ENCODE measurements around the gene SLC25A46.

DNA sequence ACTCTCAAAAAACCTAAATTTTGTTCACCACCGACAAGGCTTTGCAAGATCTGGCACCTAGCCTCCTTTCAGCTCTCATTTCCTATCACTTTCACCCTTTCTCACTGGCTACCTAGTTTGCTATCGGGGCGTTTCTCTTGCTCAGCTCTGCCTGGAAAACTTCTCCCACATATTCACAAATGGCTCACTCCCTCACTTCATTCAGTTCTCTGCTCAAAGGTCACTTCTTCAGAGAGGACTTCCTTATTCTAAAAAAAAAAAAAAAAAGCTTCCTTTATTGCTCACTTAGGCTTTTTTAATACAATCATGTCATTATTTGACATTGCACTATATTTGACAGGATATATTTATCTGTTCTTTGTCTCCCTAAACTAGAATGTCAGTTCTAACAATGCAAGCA, 2.1 kb upstream of the SLC25A46 start:
- TF ChIP-seq, protein P1, sequence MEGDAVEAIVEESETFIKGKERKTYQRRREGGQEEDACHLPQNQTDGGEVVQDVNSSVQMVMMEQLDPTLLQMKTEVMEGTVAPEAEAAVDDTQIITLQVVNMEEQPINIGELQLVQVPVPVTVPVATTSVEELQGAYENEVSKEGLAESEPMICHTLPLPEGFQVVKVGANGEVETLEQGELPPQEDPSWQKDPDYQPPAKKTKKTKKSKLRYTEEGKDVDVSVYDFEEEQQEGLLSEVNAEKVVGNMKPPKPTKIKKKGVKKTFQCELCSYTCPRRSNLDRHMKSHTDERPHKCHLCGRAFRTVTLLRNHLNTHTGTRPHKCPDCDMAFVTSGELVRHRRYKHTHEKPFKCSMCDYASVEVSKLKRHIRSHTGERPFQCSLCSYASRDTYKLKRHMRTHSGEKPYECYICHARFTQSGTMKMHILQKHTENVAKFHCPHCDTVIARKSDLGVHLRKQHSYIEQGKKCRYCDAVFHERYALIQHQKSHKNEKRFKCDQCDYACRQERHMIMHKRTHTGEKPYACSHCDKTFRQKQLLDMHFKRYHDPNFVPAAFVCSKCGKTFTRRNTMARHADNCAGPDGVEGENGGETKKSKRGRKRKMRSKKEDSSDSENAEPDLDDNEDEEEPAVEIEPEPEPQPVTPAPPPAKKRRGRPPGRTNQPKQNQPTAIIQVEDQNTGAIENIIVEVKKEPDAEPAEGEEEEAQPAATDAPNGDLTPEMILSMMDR (IDR thresholded peaks at IDR 0.05): no peak
- TF ChIP-seq POLR2A (IDR thresholded peaks at IDR 0.05): peak in 1 of 2 donors; percentile 9
